AG09309 (cell line): ENCODE results near the gene PRPSAP1.
"Not testable (repeated sequence)": the region's sequence is repeated elsewhere in the genome, so short reads cannot be mapped to it uniquely, and the experiment has no call there.

Experiments
- DNase-seq: peaks from one replicate; pipeline ENCODE4 v3.0.0-alpha.2; 2010; ENCODE audit warnings: low read depth
- H3K4me3 ChIP-seq: 2 replicates; pipeline ENCODE4 v1.5.1; 2011; ENCODE audit warnings: mild to moderate bottlenecking, low read depth, low read length, moderate library complexity; ENCODE audit not compliant: control insufficient read depth
- TF ChIP-seq, protein P1 (sequence below): IDR thresholded peaks from 2 replicates; pipeline ENCODE4 v1.5.1; 2011; ENCODE audit warnings: mild to moderate bottlenecking, low read depth, low read length, inconsistent platforms; ENCODE audit not compliant: insufficient read depth, control insufficient read depth; ENCODE audit errors: missing control alignments

PRPSAP1 gene

GRCh38 chr17:76307299-76307965 is 46.3 kb downstream of the PRPSAP1 start:
- TF ChIP-seq, protein P1, sequence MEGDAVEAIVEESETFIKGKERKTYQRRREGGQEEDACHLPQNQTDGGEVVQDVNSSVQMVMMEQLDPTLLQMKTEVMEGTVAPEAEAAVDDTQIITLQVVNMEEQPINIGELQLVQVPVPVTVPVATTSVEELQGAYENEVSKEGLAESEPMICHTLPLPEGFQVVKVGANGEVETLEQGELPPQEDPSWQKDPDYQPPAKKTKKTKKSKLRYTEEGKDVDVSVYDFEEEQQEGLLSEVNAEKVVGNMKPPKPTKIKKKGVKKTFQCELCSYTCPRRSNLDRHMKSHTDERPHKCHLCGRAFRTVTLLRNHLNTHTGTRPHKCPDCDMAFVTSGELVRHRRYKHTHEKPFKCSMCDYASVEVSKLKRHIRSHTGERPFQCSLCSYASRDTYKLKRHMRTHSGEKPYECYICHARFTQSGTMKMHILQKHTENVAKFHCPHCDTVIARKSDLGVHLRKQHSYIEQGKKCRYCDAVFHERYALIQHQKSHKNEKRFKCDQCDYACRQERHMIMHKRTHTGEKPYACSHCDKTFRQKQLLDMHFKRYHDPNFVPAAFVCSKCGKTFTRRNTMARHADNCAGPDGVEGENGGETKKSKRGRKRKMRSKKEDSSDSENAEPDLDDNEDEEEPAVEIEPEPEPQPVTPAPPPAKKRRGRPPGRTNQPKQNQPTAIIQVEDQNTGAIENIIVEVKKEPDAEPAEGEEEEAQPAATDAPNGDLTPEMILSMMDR: no peak
- DNase-seq: no peak
- H3K4me3 ChIP-seq: no peak overlapping the region

DNA sequence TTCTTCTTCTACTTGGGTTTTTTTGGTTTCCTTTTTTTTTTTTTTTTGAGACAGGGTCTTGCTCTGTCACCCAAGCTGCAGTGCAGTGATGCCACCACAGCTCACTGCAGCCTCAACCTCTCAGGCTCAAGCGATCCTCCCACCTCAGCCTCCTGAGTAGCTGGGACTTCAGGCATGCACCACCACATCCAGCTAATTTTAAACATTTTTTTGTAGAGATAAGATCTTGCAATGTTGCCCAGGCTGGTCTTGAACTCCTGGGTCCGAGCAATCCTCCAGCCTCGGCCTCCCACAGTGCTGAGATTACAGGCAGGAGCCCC is 48.6 kb downstream of the PRPSAP1 start:
- not testable (repeated sequence) for DNase-seq, H3K4me3 ChIP-seq

GRCh38 chr17:76304226-76305134 is 49.2 kb downstream of the PRPSAP1 start:
- H3K4me3 ChIP-seq: no peak overlapping the region
- DNase-seq: no peak
- TF ChIP-seq, protein P1: no peak

- no peak for DNase-seq
- no peak overlapping the region for H3K4me3 ChIP-seq
- TF ChIP-seq, protein P1: no peak
Measured at GRCh38 chr17:76297436-76297835, 56.3 kb downstream of the PRPSAP1 start.

DNA sequence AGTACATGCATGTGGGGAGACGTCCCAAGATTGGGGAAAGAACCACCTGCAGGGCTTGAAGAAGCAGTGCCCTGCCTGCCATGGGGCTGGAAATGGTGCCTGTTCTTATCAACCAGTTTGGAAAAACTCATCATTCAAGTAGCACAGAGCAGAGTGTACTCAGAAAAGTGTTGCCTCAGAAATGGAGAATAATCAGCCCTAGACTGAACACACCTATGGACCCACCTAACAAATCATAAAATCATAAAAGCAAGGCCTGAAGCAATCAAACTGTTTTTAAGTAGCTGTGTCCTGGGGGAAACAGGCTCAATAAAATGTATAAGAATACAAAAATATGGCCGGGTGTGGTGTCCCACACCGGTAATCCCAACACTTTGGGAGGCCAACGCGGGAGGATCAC is 56.8 kb downstream of the PRPSAP1 start:
- H3K4me3 ChIP-seq: no peak overlapping the region
- no peak for DNase-seq
- TF ChIP-seq, protein P1: no peak

DNA sequence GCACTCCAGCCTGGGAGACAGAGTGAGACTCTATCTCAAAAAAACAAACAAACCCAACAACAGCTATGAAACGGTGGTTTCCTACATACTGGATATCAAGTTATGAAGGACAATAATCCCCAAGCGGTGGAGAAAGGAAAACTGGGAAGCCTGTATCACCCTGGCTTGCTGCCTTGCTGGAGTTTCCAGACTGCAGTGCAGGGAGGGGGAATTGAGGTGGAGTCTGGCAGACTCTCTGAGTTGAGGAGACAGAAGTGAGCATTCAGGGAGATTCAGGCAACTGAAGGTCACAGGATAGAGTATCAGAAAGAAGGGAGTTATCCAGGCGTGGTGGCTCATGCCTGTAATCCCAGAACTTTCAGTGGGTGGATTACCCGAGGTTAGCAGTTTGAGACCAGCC is 57.5 kb downstream of the PRPSAP1 start:
- no peak overlapping the region for H3K4me3 ChIP-seq
- TF ChIP-seq, protein P1: no peak
- no peak for DNase-seq

DNA sequence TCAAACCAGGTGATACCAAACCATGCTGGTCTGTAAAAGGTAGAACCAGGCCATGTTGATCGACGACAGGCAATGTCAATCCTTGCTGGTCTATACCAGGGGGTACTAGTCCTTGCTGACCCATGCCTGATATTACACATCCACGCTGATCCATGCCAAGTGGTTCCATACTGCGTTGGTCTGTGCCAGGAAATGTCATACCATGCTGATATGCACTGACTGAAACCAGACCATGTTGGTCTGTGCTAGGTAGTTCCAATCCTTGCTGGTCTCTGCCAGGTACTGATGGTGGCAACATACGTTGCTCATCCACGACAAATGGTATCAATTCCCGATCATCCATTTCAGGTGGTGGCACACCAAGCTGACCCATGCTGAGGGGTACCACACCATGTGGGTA is 60.6 kb downstream of the PRPSAP1 start:
- DNase-seq: no peak
- H3K4me3 ChIP-seq: no peak overlapping the region
- TF ChIP-seq, protein P1: no peak
